ENCODE data around the gene SEMA3B.

Gene SEMA3B

DNA sequence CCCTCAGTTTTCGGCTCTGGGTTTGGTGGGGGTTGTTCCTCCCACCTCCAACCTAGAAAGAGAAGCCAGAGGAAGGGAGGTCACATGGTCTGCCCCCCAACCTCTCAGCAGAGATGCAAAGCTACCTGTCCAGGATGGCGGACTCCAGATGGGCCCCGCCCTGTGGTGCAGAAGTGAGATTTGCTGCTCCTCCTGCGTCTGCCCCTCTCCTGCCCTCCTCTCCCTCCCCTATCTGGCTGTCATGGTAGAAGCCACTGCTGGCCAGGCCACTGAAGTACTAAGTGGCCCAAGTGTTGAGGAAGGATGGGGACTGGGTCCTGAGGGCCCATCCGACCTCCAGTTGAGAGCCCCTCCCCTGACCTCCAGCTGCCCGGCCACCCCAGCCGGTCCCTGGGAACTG lies 2.1 kb upstream of the SEMA3B start:
- Histone ChIP-seq H3K4me2 (ENCODE audit: low read length) (no peak overlapping the region), H3K9ac (ENCODE audit: low read length) (no peak overlapping the region), H3K36me3 (replicated peaks; ENCODE audit: low read depth, low read length) (no peaks in the 10 kb centered on the region), H3K27ac (ENCODE audit: low read length) (no peak overlapping the region), H2AFZ (ENCODE audit: low read depth, low read length) (no peak overlapping the region), H3K79me2 (ENCODE audit: low read length) (no peaks in the 10 kb centered on the region), H3K4me1 (ENCODE audit: low read length) (no peaks in the 10 kb centered on the region), H3K9me3 (ENCODE audit: insufficient read depth, low read length) (no peaks in the 10 kb centered on the region), H3K4me3 (ENCODE audit: low read length) (no peak overlapping the region), H4K20me1 (ENCODE audit: insufficient read depth, low read length) (no peaks in the 10 kb centered on the region), H3K27me3 (ENCODE audit: low read depth, low read length) (peaks cover 26% of the 10 kb centered on the region)
- no peak for TF ChIP-seq EZH2phosphoT487 (IDR thresholded peaks at IDR 0.05; ENCODE audit: low read depth)
- TF ChIP-seq, protein P1, sequence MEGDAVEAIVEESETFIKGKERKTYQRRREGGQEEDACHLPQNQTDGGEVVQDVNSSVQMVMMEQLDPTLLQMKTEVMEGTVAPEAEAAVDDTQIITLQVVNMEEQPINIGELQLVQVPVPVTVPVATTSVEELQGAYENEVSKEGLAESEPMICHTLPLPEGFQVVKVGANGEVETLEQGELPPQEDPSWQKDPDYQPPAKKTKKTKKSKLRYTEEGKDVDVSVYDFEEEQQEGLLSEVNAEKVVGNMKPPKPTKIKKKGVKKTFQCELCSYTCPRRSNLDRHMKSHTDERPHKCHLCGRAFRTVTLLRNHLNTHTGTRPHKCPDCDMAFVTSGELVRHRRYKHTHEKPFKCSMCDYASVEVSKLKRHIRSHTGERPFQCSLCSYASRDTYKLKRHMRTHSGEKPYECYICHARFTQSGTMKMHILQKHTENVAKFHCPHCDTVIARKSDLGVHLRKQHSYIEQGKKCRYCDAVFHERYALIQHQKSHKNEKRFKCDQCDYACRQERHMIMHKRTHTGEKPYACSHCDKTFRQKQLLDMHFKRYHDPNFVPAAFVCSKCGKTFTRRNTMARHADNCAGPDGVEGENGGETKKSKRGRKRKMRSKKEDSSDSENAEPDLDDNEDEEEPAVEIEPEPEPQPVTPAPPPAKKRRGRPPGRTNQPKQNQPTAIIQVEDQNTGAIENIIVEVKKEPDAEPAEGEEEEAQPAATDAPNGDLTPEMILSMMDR (IDR thresholded peaks at IDR 0.05; ENCODE audit: low read depth, low read length): no peak

DNA sequence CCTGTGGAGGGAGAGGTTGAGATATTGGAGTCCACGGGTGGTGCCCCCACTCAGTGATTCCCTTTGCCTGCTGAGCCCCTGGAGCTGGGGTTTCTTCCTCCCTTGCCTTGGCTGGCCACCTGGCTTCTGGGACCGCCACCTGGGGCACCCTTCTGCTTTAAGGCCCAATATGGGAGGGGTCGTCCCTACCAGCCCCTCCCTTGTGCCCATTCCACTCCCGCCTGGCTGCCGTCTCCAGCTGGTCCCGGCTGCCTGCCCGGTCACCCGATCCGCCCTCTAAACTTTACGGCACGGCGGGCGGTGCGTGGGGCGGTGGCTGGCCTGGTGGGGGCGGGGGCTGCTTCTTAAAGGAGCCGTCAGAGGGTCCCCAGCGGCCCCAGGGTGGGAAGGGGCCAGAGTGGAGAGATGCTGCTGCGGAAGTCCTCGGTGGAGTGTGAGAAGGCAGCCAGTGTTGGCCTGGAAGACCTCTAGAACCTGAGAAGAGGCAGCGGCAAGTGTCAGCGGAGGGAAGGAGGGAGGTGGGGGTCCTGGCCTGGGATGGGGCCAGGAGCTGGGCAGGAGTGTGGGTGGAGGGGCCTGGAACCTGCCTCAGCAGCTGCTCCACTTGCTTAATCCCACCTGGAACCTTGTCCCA lies 1.6 kb upstream of the SEMA3B start:
- no peak overlapping the region for H3K4me2 ChIP-seq (ENCODE audit: low read length)
- H4K20me1 ChIP-seq (ENCODE audit: insufficient read depth, low read length): no peaks in the 10 kb centered on the region
- H3K4me3 ChIP-seq (ENCODE audit: low read length): no peak overlapping the region
- H2AFZ ChIP-seq (ENCODE audit: low read depth, low read length): no peak overlapping the region
- no peaks in the 10 kb centered on the region for H3K36me3 ChIP-seq (replicated peaks; ENCODE audit: low read depth, low read length)
- TF ChIP-seq, protein P1 (IDR thresholded peaks at IDR 0.05; ENCODE audit: low read depth, low read length): no peak
- no peak for TF ChIP-seq EZH2phosphoT487 (IDR thresholded peaks at IDR 0.05; ENCODE audit: low read depth)
- H3K79me2 ChIP-seq (ENCODE audit: low read length): no peaks in the 10 kb centered on the region
- H3K27ac ChIP-seq (ENCODE audit: low read length): no peak overlapping the region
- no peak overlapping the region for H3K9ac ChIP-seq (ENCODE audit: low read length)
- H3K4me1 ChIP-seq (ENCODE audit: low read length): peaks cover 2% of the 10 kb centered on the region; the same call in 1 of the 2 replicates
- H3K27me3 ChIP-seq (ENCODE audit: low read depth, low read length): peaks cover 26% of the 10 kb centered on the region
- H3K9me3 ChIP-seq (ENCODE audit: insufficient read depth, low read length): no peaks in the 10 kb centered on the region

DNA sequence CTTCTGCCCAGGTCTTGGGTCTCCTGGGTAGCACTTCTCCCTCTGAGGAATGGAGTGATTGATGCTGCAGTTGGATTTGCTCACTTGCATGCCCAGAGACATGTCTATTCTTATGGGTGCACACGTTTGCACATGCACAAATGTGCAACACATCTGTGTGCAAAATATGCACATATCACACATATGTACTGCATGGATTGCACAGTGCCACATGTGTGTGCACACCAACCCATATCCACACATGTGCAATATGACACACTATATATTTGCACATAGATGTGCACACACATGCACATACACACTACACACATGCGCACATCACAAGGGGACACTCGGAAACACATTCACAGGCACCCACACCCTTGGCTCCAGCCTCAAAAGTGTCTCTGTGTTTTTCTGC lies 671 bp upstream of the SEMA3B start:
- Histone ChIP-seq H3K79me2 (ENCODE audit: low read length) (no peaks in the 10 kb centered on the region), H3K4me2 (ENCODE audit: low read length) (no peak overlapping the region), H3K4me1 (ENCODE audit: low read length) (peaks cover 7% of the 10 kb centered on the region; the same call in 1 of the 2 replicates), H3K9ac (ENCODE audit: low read length) (no peak overlapping the region), H3K4me3 (ENCODE audit: low read length) (no peak overlapping the region), H3K36me3 (replicated peaks; ENCODE audit: low read depth, low read length) (no peaks in the 10 kb centered on the region), H3K27ac (ENCODE audit: low read length) (no peak overlapping the region), H3K27me3 (ENCODE audit: low read depth, low read length) (peaks cover 26% of the 10 kb centered on the region), H2AFZ (ENCODE audit: low read depth, low read length) (no peak overlapping the region), H4K20me1 (ENCODE audit: insufficient read depth, low read length) (no peaks in the 10 kb centered on the region), H3K9me3 (ENCODE audit: insufficient read depth, low read length) (no peaks in the 10 kb centered on the region)
- TF ChIP-seq, protein P1 (IDR thresholded peaks at IDR 0.05; ENCODE audit: low read depth, low read length): no peak
- no peak for TF ChIP-seq EZH2phosphoT487 (IDR thresholded peaks at IDR 0.05; ENCODE audit: low read depth)

DNA sequence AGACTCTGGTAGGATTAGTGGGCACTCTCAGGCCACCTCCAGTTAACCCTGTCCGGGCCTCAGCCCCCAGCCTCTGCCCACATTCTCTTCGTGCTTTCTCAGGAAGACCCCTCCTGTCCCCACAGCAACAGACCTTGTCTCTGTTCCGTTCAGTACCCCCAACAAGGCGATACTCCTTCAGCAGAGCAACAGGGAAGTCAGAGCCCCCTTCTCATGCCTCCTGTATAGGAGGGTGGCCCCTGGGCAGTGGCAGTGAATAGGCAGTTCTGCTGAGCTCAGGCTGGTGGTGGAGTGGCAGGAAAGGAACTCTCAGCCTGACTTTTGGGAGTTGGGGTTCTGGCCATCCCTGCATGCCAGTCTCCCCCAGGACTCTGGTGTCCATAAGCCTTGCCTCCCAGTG lies 513 bp downstream of the SEMA3B start:
- Histone ChIP-seq H3K27ac (ENCODE audit: low read length) (no peak overlapping the region), H3K4me2 (ENCODE audit: low read length) (no peak overlapping the region)

More for the DNA sequence above, 513 bp downstream of the SEMA3B start:
- Histone ChIP-seq H2AFZ (ENCODE audit: low read depth, low read length) (no peak overlapping the region), H3K27me3 (ENCODE audit: low read depth, low read length) (peaks cover 30% of the 10 kb centered on the region), H3K79me2 (ENCODE audit: low read length) (no peaks in the 10 kb centered on the region), H3K9ac (ENCODE audit: low read length) (no peak overlapping the region), H3K36me3 (replicated peaks; ENCODE audit: low read depth, low read length) (no peaks in the 10 kb centered on the region), H3K4me3 (ENCODE audit: low read length) (no peak overlapping the region), H3K4me1 (ENCODE audit: low read length) (peaks cover 9% of the 10 kb centered on the region; the same call in 1 of the 2 replicates), H4K20me1 (ENCODE audit: insufficient read depth, low read length) (no peaks in the 10 kb centered on the region), H3K9me3 (ENCODE audit: insufficient read depth, low read length) (no peaks in the 10 kb centered on the region)
- TF ChIP-seq EZH2phosphoT487 (IDR thresholded peaks at IDR 0.05; ENCODE audit: low read depth): no peak
- TF ChIP-seq, protein P1 (IDR thresholded peaks at IDR 0.05; ENCODE audit: low read depth, low read length): no peak
